ENCODE measurements around the gene BCL11A.

BCL11A gene

DNA sequence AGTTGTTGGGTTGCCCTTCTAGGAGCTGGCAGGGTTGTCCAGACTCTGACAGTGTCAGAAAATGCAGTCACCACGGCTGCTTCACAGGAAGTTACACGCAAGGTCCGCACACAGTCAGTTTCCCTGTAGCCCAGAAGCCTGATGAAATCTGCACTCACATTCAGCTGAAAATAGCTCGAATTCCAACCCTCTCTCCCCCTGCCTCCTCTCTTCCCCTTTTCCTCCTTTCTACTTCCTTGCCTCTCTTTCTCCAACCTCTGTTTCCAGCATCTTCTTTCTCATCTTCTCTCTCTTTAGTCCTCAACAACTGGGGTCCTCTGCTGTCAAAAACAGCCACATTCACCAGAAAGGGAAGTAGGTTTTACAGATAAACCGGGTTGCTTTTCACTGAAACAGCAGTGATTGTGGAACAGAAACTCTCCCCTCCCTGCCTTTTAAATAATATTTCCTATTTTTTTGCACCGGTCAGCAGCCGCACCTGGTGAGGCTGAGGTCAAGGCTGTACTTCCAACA is 69.3 kb downstream of the BCL11A start:
- peak; percentile 41 for DNase-seq (ENCODE audit: low read depth)

DNA sequence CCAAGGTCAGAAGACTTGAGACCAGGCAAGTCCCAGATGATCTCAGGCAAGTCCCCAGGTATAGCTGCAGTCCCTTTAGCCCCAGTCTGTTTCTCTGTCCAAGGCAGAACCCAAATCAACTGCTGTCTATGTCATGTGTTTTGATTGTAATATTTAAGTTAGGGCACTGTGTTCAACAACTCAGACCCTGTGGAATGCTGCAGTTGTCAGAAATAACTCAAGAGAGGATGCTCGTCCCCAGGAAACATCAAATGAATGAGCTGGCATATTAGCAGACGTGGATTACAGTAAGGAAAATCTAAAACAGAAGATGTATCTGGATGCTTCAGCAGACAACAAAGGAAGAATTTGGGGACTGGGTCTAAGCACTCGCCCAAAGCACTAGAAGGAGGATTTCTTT is 70.1 kb downstream of the BCL11A start:
- DNase-seq (ENCODE audit: low read depth): peak; percentile 79

DNA sequence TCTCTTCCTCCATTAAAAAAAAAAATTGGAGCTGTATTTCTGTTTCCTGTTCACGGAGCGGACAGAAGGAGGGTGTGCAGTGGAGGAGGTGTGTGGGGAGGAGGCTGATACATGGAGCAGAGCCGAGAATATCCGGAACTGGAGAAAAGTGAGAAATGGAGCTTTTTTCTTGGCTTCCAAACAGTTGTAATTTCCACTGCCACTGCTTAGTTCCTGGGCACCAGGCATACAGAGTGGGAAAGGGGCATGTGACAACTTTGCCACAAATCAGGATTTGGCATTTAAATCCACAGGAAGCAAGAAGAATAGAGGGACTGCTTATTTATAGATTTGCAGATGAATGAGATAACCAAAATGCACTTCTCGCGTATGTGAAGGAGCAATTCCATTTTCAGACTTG is 71.2 kb downstream of the BCL11A start:
- no peak for DNase-seq (ENCODE audit: low read depth)

DNA sequence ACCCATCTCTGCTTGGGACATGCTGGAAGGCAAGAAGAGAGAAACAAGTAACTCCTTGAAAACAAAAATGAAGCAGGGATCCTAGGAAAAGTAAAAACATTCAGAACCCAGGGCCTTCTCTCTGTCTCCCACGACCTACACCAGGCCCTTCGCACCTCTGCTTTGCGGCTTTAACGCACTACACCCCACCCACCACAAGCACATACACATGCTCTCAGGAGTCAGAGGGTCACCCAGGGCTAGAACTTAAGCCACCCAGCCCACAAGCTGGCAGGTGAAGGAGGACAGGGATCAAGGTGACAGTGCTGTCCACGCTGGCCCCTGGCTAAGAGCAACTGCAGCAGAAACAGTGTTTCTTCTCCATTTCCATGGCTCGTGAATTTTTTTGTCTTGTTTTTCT is 72.2 kb downstream of the BCL11A start:
- DNase-seq (ENCODE audit: low read depth): no peak

DNA sequence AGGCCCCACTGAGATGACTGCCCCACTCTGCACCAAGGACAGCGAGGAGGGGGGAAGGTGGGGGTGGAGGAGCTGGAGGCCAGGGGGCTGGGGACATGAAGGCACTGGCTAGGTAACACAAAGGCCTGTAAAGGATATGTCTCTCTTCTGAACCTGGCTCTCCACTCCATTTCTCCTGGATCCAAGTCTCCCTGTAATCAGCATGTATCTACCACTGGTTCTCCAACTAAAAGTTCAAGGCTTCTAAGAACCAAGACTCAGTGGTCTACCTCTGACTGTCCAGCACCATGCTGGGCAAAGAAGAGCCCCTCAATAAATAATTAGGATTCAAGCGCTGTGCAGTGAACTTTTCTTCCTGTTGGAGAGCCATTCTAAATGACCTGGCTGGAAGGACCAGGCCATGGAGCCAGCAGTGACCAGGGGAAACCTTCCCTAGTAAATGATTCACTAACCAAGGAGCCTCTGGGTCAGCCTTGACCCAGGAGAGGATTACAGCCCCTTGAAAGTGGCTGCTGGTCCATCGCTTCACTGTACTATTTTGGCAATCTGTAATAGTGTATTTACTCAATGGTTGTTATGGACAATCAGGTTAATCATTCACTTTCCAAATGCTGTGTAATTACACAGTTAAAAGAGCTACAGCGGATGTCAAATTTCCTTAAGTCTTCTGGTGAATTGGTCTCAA is 73.2 kb downstream of the BCL11A start:
- no peak for DNase-seq (ENCODE audit: low read depth)

DNA sequence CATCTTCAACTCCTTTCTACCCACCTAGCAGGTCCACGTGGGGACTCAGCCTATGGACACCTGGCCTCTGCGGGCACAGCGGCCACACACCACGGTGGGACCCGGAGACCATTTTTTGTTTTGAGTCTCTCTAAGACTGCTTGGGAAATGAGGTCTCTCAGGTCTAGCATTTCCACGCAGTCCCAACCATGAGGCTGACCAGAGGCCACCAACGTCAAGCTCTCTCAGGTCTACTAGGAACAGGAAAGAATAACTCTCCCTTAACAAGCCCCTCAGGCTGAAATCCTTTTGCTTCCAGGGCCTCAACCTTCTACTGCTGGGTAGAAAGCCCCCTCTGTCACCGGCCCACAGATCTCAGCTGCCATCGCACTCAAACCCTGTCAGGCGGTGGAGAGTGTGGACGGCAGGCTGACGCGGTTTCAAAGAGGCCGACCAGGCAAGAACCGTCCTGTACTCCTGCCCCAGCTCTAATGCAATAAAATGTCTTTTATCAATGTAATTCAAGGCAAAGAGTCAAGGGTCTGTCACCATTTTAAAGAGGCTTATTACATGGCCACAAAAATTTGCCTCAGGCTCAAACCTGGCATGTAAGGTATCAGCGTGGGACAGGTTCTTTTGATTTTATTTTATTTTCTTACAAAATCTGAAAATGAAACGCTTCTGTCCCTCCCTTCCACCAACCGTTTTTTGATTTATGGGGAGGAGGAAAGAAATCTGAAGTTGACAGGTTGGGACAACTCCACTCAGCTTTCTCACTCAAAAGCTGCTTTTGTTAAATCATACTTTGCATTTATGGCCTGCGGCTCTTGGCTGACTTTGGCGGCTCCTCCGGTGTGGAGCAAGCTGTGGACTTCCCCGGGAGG is 74.0 kb downstream of the BCL11A start:
- DNase-seq (ENCODE audit: low read depth): no peak

DNA sequence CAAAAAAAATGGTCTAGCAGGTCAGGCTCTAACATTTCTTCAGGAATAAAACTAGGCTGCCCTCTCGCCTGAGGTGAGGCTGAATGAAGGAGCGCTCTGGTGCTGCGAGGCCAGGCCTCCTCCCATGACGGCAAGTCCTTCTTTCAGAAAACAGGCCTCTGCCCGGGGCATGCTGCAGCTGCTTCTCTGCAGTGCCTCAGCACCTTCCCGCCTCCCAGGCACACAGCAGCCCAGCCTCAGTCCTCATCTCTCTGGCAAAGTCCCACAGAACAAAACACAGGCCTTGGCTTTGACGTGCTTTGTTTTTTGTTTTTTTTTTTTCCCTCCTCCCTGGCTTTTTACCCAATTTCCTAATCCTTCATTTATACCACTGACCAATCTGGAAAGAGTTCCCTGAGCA is 74.8 kb downstream of the BCL11A start:
- DNase-seq (ENCODE audit: low read depth): no peak

DNA sequence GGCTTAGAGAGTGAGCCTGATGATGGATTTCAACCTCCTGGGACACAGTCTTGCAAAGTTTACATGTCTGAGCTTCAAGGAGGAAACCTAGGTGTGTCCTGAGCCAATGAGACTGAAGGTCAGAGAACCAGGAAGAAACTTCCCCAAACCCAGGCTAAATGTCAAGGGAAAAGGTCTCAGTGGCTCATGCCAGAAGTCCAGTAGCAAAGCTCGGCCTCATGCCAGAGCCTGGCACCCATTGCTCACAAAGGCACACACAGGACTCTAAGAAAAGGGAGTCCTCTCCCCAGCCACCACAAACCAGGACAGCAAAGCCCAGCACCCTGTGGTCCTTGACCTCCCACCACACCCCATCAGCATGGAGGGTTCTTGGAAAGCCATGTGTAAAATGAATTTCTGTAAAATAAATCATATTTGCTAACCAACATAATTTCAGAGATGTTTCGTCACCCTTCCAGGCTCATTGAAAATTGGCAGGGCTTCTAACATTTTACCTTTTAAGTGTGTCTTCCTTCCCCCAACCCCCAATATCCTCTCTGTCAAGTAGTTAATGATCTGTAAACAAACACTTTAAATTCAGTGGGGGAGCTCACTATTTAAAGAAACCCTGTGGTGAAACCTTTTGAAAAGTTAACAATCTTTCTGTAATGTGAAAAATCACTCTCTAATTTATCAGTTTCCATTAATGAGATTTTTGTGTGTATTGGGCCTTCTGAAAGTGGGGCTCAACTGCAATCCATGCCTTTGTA is 77.1 kb downstream of the BCL11A start:
- no peak for DNase-seq (ENCODE audit: low read depth)

DNA sequence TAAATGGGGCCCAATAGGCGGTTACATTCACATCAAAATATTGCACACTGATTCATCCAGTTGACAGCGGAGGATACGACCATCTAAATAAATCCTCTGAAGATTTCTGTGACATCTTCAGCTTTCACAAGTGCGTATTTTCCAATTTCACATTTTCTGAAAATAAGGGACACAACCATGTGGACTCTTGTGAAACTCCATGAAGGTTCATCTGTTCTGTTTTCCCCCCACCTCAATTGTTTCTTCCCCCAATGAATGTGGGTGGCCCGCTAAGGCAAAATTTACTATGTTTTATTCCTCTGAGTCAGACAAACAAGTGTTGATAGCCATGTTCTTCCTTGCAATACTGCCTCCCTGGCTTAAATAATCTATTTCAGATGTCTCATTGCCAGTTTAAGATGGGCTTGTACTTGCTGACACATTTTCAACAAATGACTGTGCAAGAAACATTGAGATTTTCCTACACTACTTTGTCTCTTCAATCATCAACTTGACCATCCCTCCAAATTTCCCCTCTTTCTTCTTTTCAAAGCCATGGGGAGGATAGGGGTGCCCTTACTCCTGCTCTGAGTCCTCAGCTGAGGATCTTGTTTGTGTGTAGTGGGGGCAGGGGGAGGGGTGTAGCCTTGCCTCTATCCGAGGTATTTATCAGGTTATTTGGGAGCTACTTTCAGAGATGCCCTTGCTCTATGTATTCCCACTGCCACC is 78.2 kb downstream of the BCL11A start:
- DNase-seq (ENCODE audit: low read depth): no peak

DNA sequence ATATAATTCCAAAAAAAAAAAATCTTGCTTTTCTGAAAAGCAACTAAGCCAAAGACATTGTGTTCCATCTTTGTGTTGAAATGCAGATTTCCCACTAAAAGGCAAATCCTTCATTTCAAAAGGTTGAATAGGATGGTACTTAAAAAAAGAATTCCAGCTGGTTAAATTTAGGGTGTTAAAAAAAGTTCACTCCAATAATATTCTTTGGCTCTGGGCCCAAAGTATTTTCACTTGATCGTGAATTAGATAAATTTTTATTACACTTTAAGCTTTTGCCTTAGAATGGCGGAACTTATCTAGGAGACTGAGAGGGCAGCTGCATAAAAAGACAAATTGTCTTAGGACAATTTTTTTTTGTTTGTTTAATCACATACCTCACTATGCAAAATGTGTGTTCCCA is 79.2 kb downstream of the BCL11A start:
- no peak for DNase-seq (ENCODE audit: low read depth)

DNA sequence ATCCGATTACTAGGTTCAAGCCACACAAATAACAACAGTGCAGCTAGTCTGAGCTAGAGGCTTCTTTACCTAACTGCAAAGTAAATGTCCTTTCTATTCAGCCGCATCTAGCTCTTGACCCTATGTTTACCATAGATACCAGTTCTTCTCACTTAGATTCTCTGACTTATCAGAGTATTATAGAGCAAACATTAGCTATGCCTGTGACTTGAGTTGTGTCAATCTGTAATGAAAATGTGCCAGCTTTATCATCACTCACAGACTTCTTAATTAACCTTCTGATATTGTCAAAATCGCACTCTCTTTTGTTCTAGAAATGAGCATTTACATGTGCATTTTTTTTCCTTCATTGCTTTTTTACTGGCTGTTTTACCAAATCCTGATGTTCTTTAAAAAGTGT is 79.9 kb downstream of the BCL11A start:
- no peak for DNase-seq (ENCODE audit: low read depth)

DNA sequence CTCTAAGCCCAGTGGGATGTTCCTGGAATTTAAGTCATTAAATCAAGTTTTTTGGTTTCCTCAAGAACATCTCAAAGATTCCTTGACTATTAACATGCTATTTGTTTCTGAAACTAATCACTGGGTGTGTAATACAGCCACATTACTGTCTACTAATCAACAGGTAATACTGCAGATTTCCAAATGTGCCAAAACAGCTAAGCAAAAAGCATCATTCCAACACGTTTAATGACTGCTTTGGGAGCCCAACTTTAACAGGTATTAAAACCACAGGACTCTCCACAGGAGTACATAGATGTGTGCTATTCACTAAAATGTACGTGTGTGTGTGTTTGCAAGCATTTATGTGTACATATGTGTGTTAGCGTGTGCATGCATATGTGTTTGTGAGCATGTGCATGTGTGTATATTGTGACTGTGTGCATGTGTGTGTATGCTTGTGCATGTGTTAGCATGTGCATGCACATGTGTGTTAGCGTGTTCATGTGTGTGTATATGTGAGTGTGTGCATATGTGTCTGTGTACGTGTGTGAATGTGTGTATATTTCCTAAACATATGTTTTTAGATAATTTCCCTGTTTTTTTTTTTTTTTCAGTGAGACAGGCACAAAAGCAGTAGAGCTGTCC is 80.7 kb downstream of the BCL11A start:
- no peak for DNase-seq (ENCODE audit: low read depth)

DNA sequence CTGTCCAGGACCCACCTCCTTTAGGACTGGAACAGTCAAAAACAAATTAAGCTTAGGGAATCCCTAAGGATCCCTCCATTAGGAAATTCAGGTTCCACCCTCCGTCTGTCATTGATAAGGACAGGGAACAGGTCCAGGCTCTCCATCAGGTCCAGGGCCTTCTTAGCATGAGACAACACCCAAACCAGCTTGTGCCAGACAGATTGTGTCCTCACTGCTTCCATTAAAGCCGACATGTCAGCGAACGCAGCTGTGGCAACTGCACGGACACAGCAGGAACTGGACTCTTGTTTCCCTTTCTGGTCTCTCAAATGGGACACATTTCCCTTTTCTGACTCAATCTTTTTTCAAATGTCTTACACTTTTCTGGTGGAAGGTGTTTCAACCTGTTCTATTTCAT is 81.4 kb downstream of the BCL11A start:
- no peak for DNase-seq (ENCODE audit: low read depth)

DNA sequence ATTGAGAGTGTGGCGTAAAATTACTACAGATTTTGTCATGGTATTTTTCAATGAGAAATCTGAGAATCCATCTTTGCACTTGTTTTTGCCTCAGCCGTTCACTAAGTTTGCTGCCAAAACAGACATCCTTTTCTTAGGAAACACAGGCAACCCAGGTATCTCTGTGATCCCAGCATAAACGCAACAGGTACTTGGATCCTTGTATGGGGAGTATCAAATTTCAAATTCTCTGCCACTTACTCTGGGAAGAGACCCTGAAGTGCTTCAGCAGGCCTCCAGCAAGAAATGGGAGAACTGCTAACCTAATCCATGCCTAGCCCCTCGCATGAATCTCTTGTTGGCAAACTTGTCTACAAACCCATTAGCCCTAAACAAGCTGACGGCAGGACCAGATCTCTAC is 83.1 kb downstream of the BCL11A start:
- no peak for DNase-seq (ENCODE audit: low read depth)

DNA sequence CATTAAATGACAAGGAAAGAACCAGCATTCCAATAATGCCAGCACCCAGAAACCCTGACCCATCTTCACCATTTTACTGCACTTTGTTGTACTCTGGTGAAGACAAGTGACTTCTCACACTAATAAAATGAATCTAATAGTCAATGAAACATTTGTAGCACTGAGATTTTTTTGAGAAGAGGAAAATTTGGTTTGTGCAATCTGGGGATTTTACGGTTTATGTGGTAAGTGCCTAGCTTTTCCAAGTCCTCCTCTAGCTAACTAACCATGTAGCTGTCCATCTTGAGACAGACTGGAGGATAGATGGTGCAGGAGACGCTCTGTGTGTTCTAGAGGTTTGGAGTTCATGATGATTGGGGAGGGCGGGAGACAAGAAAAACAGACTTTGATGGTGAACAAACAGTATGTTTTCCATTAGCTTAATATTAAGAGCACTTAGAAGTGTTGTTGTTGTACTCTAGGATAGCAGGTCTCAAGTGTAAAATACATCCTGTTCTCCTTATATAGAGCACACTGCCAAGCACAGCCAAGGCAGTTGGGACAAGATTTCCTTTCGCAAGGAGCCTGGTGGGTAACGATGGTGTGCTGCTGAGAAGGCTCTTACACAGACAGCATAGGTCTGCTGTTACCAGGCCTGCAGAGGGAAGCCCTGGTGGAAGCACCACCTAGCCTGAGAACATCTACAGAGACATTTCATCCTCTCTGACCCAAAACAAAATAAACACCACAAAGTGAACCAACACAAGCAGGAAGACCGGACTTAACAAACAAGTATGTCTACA is 83.7 kb downstream of the BCL11A start:
- DNase-seq (ENCODE audit: low read depth): no peak

DNA sequence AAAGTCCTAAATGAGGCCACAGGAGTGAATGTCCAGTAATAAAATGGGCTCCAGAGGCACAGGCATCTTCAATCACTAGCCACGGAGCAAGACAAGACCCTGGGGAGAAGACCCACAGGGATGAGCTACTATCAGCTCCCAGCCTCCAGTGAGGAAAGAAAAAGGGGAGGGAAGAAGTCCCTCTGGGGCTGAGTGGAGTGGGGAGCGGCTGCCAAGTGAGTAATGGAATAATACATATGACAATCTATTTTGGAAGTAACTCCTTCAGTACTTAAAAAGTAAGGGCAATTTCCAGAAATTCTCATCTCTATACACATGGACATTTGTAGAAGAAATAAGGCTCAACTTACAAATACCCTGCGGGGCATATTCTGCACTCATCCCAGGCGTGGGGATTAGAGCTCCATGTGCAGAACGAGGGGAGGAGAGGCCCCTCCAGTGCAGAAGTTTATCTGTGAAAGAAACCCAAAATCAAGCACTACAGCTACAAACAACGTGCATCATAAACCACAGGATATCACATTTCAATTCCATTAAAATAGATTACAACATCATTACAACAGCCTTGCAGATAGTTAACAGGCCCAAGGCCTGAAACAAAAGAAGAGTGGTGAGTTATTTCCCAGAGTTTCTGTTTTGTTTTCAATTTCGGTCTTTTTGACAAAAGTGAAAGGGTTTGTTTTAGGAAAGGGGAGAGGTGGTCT is 84.9 kb downstream of the BCL11A start:
- peak; percentile 39 for DNase-seq (ENCODE audit: low read depth)

DNA sequence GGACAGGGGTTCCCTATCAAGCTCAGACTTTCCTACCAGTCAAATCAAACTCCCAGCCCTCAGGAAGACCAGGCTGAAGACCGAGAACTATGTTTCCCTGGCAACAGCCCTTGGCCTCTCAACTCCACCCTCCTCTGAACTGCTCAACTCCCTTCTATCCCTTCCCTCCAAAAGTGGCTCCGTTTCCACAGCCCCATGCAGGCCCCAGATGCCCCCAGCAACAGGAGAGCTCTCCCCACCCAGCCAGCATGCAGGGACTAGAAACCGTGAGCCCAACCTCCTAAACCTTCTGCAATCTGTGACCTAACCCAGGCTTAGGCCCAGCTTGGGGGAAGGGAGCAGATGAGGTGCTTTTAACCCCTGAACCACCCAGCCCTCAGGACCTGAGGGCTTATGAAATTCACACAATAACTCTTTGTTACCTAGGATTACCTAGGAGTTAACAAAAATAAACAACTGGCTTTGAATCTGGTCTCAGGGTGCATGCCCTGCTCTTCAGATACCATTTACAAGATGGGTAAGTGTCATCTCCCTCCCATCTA is 87.2 kb downstream of the BCL11A start:
- no peak for DNase-seq (ENCODE audit: low read depth)

DNA sequence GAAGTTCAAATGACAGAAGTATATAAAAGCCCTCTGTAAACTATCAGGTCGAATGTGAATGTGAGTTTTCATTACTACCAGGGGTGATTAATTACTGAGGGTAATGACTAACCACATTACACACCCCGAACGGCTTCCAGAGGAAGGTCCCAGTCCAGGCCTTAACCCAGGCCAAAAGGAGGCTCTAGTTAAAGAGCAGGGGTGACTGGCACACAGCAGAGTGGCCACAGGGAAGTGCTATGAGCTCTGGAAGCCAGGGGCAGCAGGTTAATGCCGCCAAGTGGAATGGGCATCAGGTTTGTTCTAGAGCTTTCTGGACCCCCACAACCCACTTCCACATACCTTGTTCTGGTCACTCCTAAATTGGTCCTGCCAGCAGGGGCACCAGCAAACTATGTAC is 87.7 kb downstream of the BCL11A start:
- DNase-seq (ENCODE audit: low read depth): no peak

DNA sequence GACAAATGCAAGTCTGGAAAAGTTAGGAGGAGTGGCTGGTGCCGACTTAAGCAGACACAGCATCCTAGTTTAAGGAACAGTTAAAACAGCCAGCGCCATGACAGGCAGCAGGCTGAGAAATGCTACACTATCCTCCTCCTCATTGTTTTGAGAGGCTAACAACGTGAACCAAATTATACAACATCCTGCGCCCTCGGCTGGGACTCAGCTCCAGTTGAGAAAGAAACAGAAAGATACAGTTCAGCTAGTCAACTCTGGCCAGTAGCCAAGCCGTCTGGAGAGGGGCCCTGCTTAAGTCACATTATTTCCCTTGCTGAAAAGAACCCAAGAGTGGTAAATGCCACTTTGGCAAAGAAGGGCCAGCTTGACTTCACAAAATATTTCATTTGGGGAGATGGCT is 90.2 kb downstream of the BCL11A start:
- no peak for DNase-seq (ENCODE audit: low read depth)
